Measurements from ENCODE around the gene C1orf226.
"Not testable (repeated sequence)": the region's sequence is repeated elsewhere in the genome, so short reads cannot be mapped to it uniquely, and the experiment has no call there.

C1orf226 gene, protein sequence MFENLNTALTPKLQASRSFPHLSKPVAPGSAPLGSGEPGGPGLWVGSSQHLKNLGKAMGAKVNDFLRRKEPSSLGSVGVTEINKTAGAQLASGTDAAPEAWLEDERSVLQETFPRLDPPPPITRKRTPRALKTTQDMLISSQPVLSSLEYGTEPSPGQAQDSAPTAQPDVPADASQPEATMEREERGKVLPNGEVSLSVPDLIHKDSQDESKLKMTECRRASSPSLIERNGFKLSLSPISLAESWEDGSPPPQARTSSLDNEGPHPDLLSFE

GRCh38 chr1:162381383-162381782 is at the start of gene C1orf226:
Gene C1orf226, plus strand, starts transcription at chr1:162381728. Its CDS starts 174 bp downstream, at chr1:162381902.
- no peak for DNase-seq

DNA sequence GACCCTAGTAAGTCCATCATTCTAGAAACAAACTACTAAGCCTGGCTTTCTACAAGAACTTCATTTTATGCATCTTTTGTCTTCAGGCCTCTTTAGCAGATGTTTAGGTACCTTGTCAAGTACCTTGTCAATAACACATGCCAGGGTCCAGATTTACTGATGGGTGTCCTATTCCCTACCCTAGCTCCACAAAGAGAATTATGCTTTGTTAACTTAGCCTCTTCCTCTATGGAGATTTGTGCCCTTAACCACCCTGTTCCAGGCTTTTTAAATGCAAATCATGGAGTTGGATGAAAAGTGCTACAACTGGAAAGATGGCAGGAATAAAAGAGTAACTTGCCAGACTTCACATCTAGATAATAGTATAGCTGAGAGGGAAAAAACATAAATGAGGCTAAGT is 47.5 kb upstream of the C1orf226 start:
- no peak for DNase-seq

GRCh38 chr1:162335126-162335525 is 46.4 kb upstream of the C1orf226 start:
- DNase-seq: peak; percentile 16

DNA sequence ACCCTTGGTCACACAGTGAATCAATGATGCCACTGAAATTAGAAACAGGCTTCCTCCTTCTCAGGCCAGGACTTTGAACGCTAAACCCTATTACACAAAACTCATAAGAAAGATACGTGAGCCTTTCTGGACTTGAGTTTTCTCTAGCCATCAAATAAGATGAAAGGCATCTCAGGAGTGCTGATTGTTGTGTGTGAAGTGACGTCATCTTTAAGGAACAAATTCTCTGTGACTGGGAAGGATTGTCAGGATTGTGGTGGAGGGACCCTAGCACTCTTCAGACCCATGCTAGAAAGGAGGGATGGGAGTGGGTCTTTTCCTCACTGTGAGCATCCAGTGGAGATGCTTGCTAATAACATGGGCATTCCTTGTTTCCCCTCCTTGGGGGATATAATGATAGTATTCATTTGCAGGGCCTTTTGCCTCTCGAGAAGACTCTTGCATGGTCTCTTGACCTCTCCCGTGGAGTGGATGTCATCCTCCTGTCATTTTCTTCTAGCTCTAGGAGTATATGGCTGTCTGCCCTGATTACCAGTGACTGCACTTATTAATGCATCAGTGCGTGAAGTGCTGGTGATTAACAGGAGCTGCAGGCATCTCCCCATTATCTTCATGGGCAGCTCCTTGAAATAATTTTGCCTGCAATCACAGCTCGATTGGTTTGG is 44.8 kb upstream of the C1orf226 start:
- DNase-seq: peak; percentile 36

- DNase-seq: no peak
Observed at GRCh38 chr1:162342452-162342983, 39.0 kb upstream of the C1orf226 start.

DNA sequence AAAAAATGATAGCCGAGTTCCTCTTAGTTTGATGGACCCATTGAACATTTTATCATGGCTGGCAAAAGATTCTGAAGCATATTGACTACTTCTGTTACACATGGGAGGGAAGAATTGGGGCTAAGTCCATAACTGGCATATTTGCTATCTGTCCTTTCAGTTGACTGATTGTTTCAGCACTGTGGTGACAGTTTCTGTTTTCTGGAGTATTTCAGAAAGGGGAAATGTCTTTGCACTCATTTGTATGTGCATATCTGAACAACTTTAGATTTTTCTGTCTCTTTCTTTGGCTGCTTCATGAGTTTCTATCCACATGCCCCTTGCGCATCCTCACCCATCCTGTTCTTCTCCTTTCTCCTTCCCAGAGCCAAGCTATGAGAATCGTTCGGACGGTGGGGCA is 38.1 kb upstream of the C1orf226 start:
- no peak for DNase-seq

GRCh38 chr1:162347281-162347680 is 34.2 kb upstream of the C1orf226 start:
- no peak for DNase-seq

- DNase-seq: no peak
Observed at GRCh38 chr1:162349635-162350330, 31.7 kb upstream of the C1orf226 start.

- no peak for DNase-seq
Observed at GRCh38 chr1:162351246-162351842, 30.2 kb upstream of the C1orf226 start.

DNA sequence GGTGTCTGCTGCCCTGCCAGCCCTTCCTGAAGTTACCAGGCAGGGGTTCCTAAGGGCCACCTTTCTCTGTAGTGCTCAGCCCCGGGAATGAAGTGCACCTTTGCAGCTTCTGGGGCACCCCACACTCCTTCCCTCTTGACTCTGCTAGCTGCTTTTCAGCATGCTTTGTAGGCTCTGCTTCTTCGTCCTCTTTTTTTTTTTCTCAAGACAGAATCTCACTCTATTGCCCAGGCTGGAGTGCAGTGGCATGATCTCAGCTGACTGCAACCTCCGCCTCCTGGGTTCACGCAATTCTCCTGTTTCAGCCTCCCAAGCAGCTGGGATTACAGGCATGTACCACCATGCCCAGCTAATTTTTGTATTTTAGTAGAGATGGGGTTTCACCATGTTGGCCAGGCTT is 29.7 kb upstream of the C1orf226 start:
- not testable (repeated sequence) for DNase-seq

DNA sequence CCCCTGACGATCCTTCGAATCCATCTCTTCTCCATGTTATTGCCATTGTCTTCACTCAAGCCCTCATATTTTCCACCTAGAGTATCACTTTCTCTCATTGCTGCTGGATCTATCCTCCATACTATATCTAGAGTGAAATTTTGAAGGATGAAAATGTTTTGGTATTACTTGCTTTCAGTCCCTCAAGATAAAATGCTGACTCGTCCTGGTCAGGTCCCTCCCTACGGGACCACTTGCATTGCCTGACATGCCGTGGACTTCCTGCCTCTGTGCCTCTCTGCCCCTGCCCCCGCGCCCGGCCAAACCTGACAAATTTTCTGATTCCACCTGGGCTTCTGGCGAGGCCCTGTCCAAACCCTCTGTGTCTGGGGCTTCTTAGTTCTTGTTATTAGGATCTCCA is 28.4 kb upstream of the C1orf226 start:
- DNase-seq: no peak

- DNase-seq: no peak
Observed at GRCh38 chr1:162353702-162354101, 27.8 kb upstream of the C1orf226 start.

DNA sequence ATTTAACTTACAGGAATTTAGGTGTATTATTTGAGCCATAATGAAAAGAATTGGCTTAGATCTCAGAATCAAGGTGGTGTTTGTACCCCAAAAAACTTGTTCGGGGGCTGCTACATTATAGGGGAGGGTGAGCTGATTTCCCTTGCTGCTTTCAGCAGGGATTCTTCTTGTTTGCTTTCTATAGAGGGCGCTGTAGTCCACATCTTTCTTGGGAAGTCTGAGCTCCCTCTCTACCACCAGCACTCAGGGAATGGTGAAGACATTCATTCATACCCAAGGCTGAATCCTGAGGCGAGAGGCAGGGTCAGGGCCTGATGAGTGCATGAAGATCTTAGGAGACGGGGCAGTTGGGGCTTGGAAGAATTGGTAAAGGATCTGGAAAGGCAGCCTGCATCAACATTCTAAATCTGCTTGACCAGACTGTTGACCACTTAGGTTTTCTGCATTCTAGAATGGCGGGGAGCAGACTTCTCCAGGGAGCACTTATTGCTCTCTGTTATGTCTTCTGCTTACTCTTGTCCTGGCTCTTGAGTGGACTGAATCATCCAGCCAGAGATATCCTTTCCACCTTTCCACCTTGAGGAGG is 23.8 kb upstream of the C1orf226 start:
- no peak for DNase-seq

- DNase-seq: no peak
Observed at GRCh38 chr1:162358928-162359327, 22.6 kb upstream of the C1orf226 start.

GRCh38 chr1:162359523-162360236 is 21.8 kb upstream of the C1orf226 start:
- no peak for DNase-seq

- no peak for DNase-seq
Observed at GRCh38 chr1:162360237-162360873, 21.2 kb upstream of the C1orf226 start.

- DNase-seq: no peak
Observed at GRCh38 chr1:162360874-162361260, 20.7 kb upstream of the C1orf226 start.

- DNase-seq: no peak
Observed at GRCh38 chr1:162361349-162361748, 20.2 kb upstream of the C1orf226 start.

DNA sequence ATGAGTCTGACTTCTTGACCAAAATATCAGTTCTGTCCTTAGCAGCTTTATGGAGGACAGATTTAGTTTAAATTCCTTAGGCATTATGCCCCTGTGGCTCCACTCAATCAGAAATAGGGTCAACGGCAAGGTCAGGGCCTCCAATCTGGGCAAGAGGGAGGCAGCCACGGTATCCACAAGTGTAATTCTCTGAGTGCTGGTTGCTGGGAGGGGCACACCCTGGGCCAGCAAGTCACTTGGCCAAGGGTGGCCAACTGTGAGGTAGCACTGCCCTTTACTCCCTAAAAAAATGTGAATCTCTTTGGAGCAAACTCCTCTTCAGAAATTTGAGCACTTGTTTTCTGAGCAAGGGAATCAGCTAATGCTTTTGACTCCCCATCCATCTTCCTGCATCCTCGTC is 17.7 kb upstream of the C1orf226 start:
- DNase-seq: no peak

GRCh38 chr1:162364498-162364897 is 17.0 kb upstream of the C1orf226 start:
- no peak for DNase-seq

- DNase-seq: no peak
Observed at GRCh38 chr1:162365284-162366020, 16.1 kb upstream of the C1orf226 start.

Data from DMS79 treated with DMSO at 0.1 percent for 48 hours (cell line).